ENCODE data around the gene MYL6. TPM values are rescaled to one million over a fixed set of nuclear protein-coding genes. Genes with fewer than 3 reads are reported as not detected.
A peak's percentile ranks its signal among the peaks of the same experiment; 100 is the strongest.

The MYL6 gene
- total RNA-seq, 2 donors from 2014 or later: 1,641 to 1,922 TPM

GRCh38 chr12:56120158-56120846 lies 37.9 kb upstream of the MYL6 start:
- H3K4me3 ChIP-seq: no peak overlapping the region
- H3K4me1 ChIP-seq: peaks cover 8% of the 10 kb centered on the region
- H3K27me3 ChIP-seq: no peaks in the 10 kb centered on the region
- peak overlapping the region; percentile 42 for H3K27ac ChIP-seq
- H3K36me3 ChIP-seq: no peaks in the 10 kb centered on the region
- no peak for DNase-seq
- TF ChIP-seq, protein P1, sequence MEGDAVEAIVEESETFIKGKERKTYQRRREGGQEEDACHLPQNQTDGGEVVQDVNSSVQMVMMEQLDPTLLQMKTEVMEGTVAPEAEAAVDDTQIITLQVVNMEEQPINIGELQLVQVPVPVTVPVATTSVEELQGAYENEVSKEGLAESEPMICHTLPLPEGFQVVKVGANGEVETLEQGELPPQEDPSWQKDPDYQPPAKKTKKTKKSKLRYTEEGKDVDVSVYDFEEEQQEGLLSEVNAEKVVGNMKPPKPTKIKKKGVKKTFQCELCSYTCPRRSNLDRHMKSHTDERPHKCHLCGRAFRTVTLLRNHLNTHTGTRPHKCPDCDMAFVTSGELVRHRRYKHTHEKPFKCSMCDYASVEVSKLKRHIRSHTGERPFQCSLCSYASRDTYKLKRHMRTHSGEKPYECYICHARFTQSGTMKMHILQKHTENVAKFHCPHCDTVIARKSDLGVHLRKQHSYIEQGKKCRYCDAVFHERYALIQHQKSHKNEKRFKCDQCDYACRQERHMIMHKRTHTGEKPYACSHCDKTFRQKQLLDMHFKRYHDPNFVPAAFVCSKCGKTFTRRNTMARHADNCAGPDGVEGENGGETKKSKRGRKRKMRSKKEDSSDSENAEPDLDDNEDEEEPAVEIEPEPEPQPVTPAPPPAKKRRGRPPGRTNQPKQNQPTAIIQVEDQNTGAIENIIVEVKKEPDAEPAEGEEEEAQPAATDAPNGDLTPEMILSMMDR (IDR thresholded peaks at IDR 0.05): no peak
- intact Hi-C loops (cut with DNase I): no loop called here
- no peaks in the 10 kb centered on the region for H3K9me3 ChIP-seq
- peak overlapping the region in 1 of 2 donors; percentile 100 for H3K9ac ChIP-seq (ENCODE audit: low read depth in 2 of 2, low read length in 2 of 2)

DNA sequence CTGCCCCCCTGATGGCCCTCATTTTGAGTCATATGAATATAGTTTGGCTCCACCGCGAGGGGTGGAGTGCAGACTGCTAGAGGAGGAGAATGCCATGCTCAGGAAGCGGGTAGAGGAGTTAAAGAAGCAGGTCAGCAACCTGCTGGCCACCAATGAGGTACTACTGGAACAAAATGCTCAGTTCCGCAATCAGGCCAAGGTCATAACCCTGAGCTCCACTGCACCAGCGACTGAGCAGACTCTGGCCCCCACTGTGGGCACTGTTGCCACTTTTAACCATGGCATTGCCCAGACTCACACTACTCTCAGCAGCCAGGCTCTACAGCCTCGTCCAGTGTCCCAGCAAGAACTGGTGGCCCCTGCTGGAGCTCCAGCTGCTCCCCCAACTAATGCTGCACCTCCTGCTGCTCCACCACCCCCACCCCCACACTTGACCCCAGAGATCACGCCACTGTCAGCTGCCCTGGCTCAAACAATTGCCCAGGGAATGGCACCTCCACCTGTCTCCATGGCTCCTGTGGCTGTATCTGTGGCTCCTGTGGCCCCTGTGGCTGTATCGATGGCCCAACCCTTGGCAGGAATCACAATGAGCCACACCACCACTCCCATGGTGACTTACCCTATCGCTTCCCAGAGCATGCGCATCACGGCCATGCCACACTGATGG lies 36.8 kb upstream of the MYL6 start:
- TF ChIP-seq, protein P1 (IDR thresholded peaks at IDR 0.05): no peak
- Histone ChIP-seq H3K4me3 (no peak overlapping the region), H3K36me3 (no peaks in the 10 kb centered on the region), H3K4me1 (peaks cover 13% of the 10 kb centered on the region), H3K9me3 (no peaks in the 10 kb centered on the region), H3K27me3 (no peaks in the 10 kb centered on the region), H3K9ac (ENCODE audit: low read depth in 2 of 2, low read length in 2 of 2) (no peak overlapping the region), H3K27ac (no peak overlapping the region)
- intact Hi-C loops (cut with DNase I): no loop called here
- DNase-seq: no peak

DNA sequence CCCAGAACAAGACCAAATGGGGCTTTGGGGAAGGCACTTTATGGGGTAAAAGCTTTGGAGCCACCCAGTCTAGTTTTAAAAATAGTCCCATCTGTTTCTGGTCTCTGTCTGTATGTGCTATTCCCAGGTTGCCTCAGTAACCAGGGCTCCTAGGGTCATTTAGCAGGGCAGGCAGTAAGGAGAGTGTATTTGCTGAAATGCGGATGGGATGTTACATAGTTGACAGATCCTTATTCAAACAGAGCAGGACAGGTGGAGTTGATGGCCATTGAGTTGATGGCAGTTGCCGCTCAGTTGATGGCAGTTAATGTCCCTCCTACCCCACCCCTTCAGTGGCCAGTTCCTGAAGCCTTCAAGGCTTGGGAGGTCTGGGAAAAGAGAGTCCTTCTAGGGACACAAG lies 35.5 kb upstream of the MYL6 start:
- Histone ChIP-seq H3K4me1 (peaks cover 16% of the 10 kb centered on the region), H3K9ac (ENCODE audit: low read depth in 2 of 2, low read length in 2 of 2) (no peak overlapping the region), H3K27ac (no peak overlapping the region), H3K4me3 (no peak overlapping the region), H3K36me3 (no peaks in the 10 kb centered on the region), H3K27me3 (no peaks in the 10 kb centered on the region), H3K9me3 (no peaks in the 10 kb centered on the region)
- TF ChIP-seq, protein P1 (IDR thresholded peaks at IDR 0.05): no peak
- no peak for DNase-seq
- intact Hi-C loops (cut with DNase I): no loop called here

GRCh38 chr12:56124133-56124532 lies 34.0 kb upstream of the MYL6 start:
- Histone ChIP-seq H3K4me3 (no peak overlapping the region), H3K36me3 (no peaks in the 10 kb centered on the region), H3K9me3 (no peaks in the 10 kb centered on the region), H3K27me3 (no peaks in the 10 kb centered on the region), H3K9ac (ENCODE audit: low read depth in 2 of 2, low read length in 2 of 2) (no peak overlapping the region), H3K4me1 (peaks cover 10% of the 10 kb centered on the region), H3K27ac (no peak overlapping the region)
- no peak for DNase-seq
- TF ChIP-seq, protein P1 (IDR thresholded peaks at IDR 0.05): no peak
- intact Hi-C loops (cut with DNase I): loop anchor here (2.0 kb wide), 1 partner anchor 65 kb away; the partner anchor contains the start of gene SMARCC2

- no peaks in the 10 kb centered on the region for H3K27me3 ChIP-seq
- TF ChIP-seq, protein P1 (IDR thresholded peaks at IDR 0.05): no peak
- intact Hi-C loops (cut with DNase I): loop anchor here (5.0 kb wide), 1 partner anchor 36 kb away; no protein-coding TSS in a partner anchor
- no peak for DNase-seq
- H3K4me3 ChIP-seq: no peak overlapping the region
- H3K36me3 ChIP-seq: no peaks in the 10 kb centered on the region
- H3K27ac ChIP-seq: peak overlapping the region; percentile 81
- peak overlapping the region; percentile 38 to 100 for H3K9ac ChIP-seq (ENCODE audit: low read depth in 2 of 2, low read length in 2 of 2)
- peaks cover 14% of the 10 kb centered on the region for H3K4me1 ChIP-seq
- H3K9me3 ChIP-seq: no peaks in the 10 kb centered on the region
These were observed 31.4 kb upstream of the MYL6 start for GRCh38 chr12:56126732-56127239.

Data from colonic mucosa (tissue), 4 donors.